Stimulated activated naive CD8-positive, alpha-beta T cell treated with anti-CD3 and anti-CD28 coated beads, Interleukin-15, Interleukin-2, amounts not matched to agents 100 ng/mL and 50 ng/mL, for 24 hours (primary cell): ENCODE results near the gene PCDHA13.
A peak's percentile ranks its signal among the peaks of the same experiment; 100 is the strongest.

Source experiments
- H3K27ac Mint-ChIP-seq: one replicate; pipeline ENCODE4 v1.8.0; 2021; ENCODE audit warnings: mild to moderate bottlenecking, mixed read lengths
- H3K27me3 Mint-ChIP-seq: one replicate; pipeline ENCODE4 v1.8.0; 2021; ENCODE audit warnings: mixed read lengths
- H3K36me3 Mint-ChIP-seq: one replicate; pipeline ENCODE4 v1.8.0; 2021; ENCODE audit warnings: low read depth, mixed read lengths
- H3K4me1 Mint-ChIP-seq: one replicate; pipeline ENCODE4 v1.8.0; 2021; ENCODE audit warnings: low read depth, mixed read lengths
- H3K4me3 Mint-ChIP-seq: one replicate; pipeline ENCODE4 v1.8.0; 2021; ENCODE audit warnings: mild to moderate bottlenecking, mixed read lengths
- H3K9me3 Mint-ChIP-seq: one replicate; pipeline ENCODE4 v1.8.0; 2021; ENCODE audit warnings: mixed read lengths

The PCDHA13 gene

GRCh38 chr5:140916325-140916724 is 34.4 kb downstream of the PCDHA13 start:
- peaks cover 11% of the 10 kb centered on the region for H3K27me3 Mint-ChIP-seq
- no peak overlapping the region for H3K27ac Mint-ChIP-seq
- no peaks in the 10 kb centered on the region for H3K4me1 Mint-ChIP-seq
- H3K36me3 Mint-ChIP-seq: no peaks in the 10 kb centered on the region
- H3K9me3 Mint-ChIP-seq: peaks cover 3% of the 10 kb centered on the region
- H3K4me3 Mint-ChIP-seq: no peak overlapping the region

GRCh38 chr5:140923601-140924000 is 41.7 kb downstream of the PCDHA13 start:
- Mint-ChIP-seq H3K36me3 (no peaks in the 10 kb centered on the region), H3K4me1 (peaks cover 6% of the 10 kb centered on the region), H3K4me3 (no peak overlapping the region), H3K27me3 (peaks cover 53% of the 10 kb centered on the region), H3K9me3 (peaks cover 3% of the 10 kb centered on the region), H3K27ac (no peak overlapping the region)

GRCh38 chr5:140925806-140926442 is 44.0 kb downstream of the PCDHA13 start, which contains the start of gene PCDHAC1:
TSS of gene PCDHAC1 (plus strand) at chr5:140926299. CDS start at chr5:140926893, 594 bp downstream.
- Mint-ChIP-seq H3K27me3 (peaks cover 64% of the 10 kb centered on the region), H3K4me3 (peak within 1 kb of the TSS; percentile 25), H3K36me3 (no peaks in the 10 kb centered on the region), H3K9me3 (peaks cover 1% of the 10 kb centered on the region), H3K27ac (no peak within 1 kb of the TSS), H3K4me1 (peaks cover 6% of the 10 kb centered on the region)

DNA sequence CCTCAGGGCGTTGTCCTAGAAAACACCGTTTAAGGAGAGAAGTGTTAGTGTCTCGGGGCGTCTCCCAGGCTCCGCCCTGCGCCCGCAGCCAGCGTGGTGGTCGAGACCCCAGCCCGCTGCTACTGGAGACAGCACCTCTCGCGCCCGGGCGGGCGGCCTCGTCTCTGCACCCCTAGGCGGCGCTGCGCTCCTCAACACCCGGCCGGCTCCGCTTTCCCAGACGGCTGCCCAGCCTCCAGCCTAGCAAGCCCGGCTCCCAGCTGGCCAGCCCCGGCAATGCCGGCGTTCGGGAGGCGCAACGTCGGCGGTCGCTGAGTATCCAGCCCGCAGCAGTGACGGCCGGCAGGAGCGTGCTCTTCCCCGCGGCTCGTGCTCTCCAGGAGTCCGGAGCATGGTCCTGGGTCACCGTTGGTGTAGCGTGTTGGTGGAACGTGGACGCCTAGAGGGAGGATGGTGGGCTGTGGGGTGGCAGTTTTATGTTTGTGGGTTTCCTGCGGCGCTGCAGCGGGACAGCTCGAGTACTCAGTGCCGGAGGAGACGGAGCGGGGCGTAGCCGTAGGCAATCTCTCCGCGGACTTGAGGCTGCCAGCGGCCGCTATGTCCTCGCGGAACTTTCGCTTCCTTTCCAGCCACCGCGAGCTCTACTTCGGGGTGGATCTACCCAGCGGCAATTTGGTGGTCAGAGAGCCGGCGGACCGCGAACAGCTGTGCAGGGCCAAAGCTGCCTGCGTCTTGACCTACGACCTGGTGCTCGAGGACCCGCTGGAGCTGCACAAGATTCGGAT is 44.7 kb downstream of the PCDHA13 start:
- Mint-ChIP-seq H3K27me3 (peaks cover 63% of the 10 kb centered on the region), H3K4me1 (peaks cover 6% of the 10 kb centered on the region), H3K9me3 (no peaks in the 10 kb centered on the region), H3K4me3 (peak overlapping the region; percentile 7), H3K36me3 (no peaks in the 10 kb centered on the region), H3K27ac (no peak overlapping the region)

DNA sequence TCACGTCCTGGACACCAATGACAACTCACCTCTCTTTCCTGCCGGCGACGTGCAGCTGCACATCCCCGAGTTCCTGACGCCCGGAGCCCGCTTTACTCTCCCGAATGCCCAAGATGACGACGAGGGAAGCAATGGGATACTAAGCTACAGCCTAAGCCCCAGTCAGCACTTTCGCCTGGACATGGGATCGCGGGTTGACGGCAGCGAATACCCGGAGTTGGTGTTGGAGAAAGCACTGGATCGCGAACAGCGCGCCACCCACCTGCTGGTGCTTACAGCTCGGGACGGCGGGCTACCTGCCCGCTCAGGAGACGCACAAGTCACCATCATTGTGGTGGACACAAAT is 45.3 kb downstream of the PCDHA13 start:
- H3K36me3 Mint-ChIP-seq: no peaks in the 10 kb centered on the region
- peak overlapping the region; percentile 7 for H3K4me3 Mint-ChIP-seq
- H3K27ac Mint-ChIP-seq: no peak overlapping the region
- peaks cover 59% of the 10 kb centered on the region for H3K27me3 Mint-ChIP-seq
- H3K9me3 Mint-ChIP-seq: no peaks in the 10 kb centered on the region
- H3K4me1 Mint-ChIP-seq: peaks cover 6% of the 10 kb centered on the region
